ENCODE data around the gene GSN. TPM values are rescaled to one million over a fixed set of nuclear protein-coding genes. Genes with fewer than 3 reads are reported as not detected.

The GSN gene
- total and polyA plus RNA-seq, 9 of the 15 experiments (the other 6 are each of a cell fraction or from before 2014, with no cell fraction given), result 0.39 to 16.6 (median 8.2) TPM

GRCh38 chr9:121350036-121350435 is 82.1 kb downstream of the GSN start:
- Histone ChIP-seq H3K4me1 (replicated peaks in 1 of 2; ENCODE audit: control insufficient read depth in 2 of 2, insufficient read depth in 2 of 2, low read length in 2 of 2) (peaks cover 0 to 10% of the 10 kb centered on the region in 2 experiments; a peak in 2 of 5 replicates), H3K27ac (ENCODE audit: extremely low read depth, low read depth, low read length) (no peak overlapping the region), H3K36me3 (ENCODE audit: control insufficient read depth, insufficient read depth, low read length) (peaks cover 70% of the 10 kb centered on the region), H3K79me2 (ENCODE audit: control insufficient read depth, insufficient read depth, low read length) (no peaks in the 10 kb centered on the region), H3K4me3 (no peak overlapping the region), H2AFZ (ENCODE audit: low read depth, low read length) (no peak overlapping the region), H3K4me2 (ENCODE audit: insufficient read depth, low read length) (no peak overlapping the region), H3K9me3 (replicated peaks; ENCODE audit: control insufficient read depth, insufficient read depth, low read depth, low read length) (no peaks in the 10 kb centered on the region), H3K27me3 (ENCODE audit: control insufficient read depth in 2 of 2, insufficient read depth in 2 of 2, low read length in 2 of 2) (no peaks in the 10 kb centered on the region), H3K9me1 (ENCODE audit: control insufficient read depth, insufficient read depth, low read length) (no peaks in the 10 kb centered on the region), H3K9ac (ENCODE audit: insufficient read depth in 1 of 2, low read depth in 2 of 2, low read length in 2 of 2) (no peak overlapping the region), H4K20me1 (replicated peaks; ENCODE audit: control insufficient read depth, insufficient read depth, low read length) (no peaks in the 10 kb centered on the region)
- FAIRE-seq (no peak), ATAC-seq (no peak), DNase-seq (ENCODE audit: extremely low read depth in 1 of 4, low spot score in 3 of 4) (no peak)
- intact Hi-C loops (cut with micrococcal nuclease), result no loop called here
- WGBS (ENCODE audit: insufficient coverage, low coverage, missing lambda C conversion rate), result 93% methylated on average over 1 of the region's 1 CpG
- ChIA-PET POLR2A (interaction anchor here (0.9 kb wide), 1 partner anchor 10 kb away, joined by 3 read pairs; no protein-coding TSS in a partner anchor), CTCF (ENCODE audit: low intra/inter-chr PET ratio) (no interaction called here)
- in situ Hi-C loops (cut with MboI), result no loop called here
- no TSS peak for BruUV-seq (replicated peaks)
- TF ChIP-seq CGGBP1 (CRISPR knock-in tag; IDR thresholded peaks at IDR 0.05) (no peak), HMBOX1 (IDR thresholded peaks at IDR 0.05) (no peak), HDAC2 (IDR thresholded peaks at IDR 0.05) (no peak), ZNF263 (CRISPR knock-in tag; IDR thresholded peaks at IDR 0.05; ENCODE audit: borderline replicate concordance) (no peak), ZFX (CRISPR knock-in tag; IDR thresholded peaks at IDR 0.05) (no peak), E2F8 (IDR thresholded peaks at IDR 0.05; ENCODE audit: low read depth, partially characterized antibody) (no peak), ASH1L (IDR thresholded peaks at IDR 0.05; ENCODE audit: borderline replicate concordance, low read depth, partially characterized antibody) (no peak), TSC22D4 (tag; IDR thresholded peaks at IDR 0.05) (no peak), THRA (IDR thresholded peaks at IDR 0.05) (no peak)

Measured in K562 (cell line).